ENCODE measurements around the gene PTH.

The PTH gene

GRCh38 chr11:13446444-13446843, 49.4 kb downstream of the PTH start:
- no peak for DNase-seq

GRCh38 chr11:13445588-13445987, 50.2 kb downstream of the PTH start:
- DNase-seq: no peak
